GM19372 (cell line): Measurements from ENCODE around the gene AFF4.
"Not testable (repeated sequence)": the region's sequence is repeated elsewhere in the genome, so short reads cannot be mapped to it uniquely, and the experiment has no call there.

Experiments used
- ATAC-seq: cut with Tn5 transposase; IDR thresholded peaks from one replicate; pipeline ENCODE4 v1.9.1; 2021; ENCODE audit warnings: mild to moderate bottlenecking, low read depth, moderate library complexity; ENCODE audit not compliant: unreplicated experiment

Gene AFF4

GRCh38 chr5:132963171-132964104 is at the start of gene AFF4:
Gene AFF4 (minus strand): TSS chr5:132963634. CDS start chr5:132937189, 26,445 bp downstream.
- peak; percentile 92 for ATAC-seq

DNA sequence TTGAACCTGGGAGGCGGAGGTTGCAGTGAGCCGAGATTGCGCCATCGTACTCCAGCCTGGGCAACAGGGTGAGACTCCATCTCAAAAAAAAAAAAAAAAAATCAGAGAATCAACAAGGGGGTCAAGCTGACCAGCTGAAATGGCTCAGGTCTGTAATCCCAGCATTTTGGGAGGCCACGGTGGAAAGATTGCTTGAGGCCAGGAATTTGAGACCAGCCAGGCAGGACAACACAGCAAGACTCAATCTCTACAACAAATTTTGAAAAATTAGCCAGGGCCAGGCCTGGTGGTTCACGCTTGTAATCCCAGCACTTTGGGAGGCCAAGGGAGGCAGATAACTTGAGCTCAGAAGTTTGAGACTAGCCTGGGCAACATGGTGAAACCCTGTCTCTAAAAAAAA is 45.0 kb upstream of the AFF4 start:
- not testable (repeated sequence) for ATAC-seq

GRCh38 chr5:133006653-133007052 is 43.2 kb upstream of the AFF4 start:
- no peak for ATAC-seq

- no peak for ATAC-seq
These were observed 35.8 kb upstream of the AFF4 start for GRCh38 chr5:132999246-132999645.

- no peak for ATAC-seq
These were observed 35.1 kb upstream of the AFF4 start for GRCh38 chr5:132998556-132998955.

- no peak for ATAC-seq
These were observed 32.9 kb upstream of the AFF4 start for GRCh38 chr5:132996307-132996706.

DNA sequence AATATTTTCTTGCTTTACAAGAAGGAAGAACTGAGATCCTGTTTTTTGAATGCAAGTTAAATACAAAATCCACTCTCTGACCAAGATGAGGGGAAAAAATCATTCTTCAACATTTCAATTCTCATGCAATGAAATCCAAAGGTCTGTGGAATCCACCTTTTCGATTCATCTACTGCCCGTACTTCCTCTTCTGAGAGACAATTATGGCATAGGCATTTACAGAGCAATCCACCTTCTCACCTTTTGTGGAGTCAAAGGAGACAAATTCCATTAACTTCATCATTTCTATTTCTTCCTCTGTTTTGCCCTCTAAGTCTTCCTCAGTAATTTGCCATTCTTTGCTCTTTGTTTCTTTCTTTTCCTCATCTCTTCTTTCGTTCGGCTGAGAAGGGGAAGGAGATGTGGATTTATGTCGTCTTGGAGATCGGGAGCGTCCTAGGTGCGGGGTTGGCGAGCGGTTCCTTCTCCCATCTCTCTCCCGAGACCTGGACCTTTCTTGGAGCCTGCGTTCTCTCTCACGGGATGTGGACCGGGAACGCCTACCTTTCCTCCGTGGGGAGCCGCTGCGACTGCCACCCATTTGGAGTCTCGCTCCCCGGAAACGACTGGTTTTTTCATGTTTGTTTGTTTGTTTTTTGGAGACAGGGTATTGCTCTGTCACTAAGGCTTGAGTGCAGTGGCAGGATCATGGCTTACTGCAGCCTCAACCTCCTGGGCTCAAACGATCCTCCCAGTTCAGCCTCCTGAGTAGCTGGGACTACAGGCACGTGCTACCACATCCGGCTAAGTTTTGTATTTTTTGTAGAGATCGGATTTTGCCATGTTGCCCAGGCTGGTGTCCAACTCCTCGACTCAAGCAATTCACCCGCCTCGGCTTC is 24.3 kb upstream of the AFF4 start:
- no peak for ATAC-seq

- not testable (repeated sequence) for ATAC-seq
These were observed 19.5 kb upstream of the AFF4 start for GRCh38 chr5:132982971-132983370.

- ATAC-seq, result no peak
These were observed 17.9 kb upstream of the AFF4 start for GRCh38 chr5:132981288-132981687.

DNA sequence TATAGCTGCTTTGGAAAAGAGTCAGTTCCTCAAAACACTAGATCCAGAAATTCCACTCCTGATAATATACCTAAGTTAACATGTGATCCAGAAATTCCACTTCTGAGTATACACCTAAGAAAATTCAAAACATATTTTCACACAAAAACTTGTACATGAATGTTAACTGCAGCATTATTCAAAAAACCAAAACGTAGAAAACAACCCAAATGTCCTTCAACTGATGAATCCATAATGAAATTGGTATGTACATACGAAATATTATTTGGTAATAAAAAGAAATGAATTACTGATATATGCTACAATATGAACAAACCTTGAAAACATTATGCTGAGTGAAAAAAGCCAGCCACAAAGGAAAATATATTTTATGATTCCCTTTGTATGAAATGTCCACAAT is 16.5 kb upstream of the AFF4 start:
- ATAC-seq, result no peak

- no peak for ATAC-seq
These were observed 16.0 kb upstream of the AFF4 start for GRCh38 chr5:132979367-132979940.

GRCh38 chr5:132976852-132977251 is 13.4 kb upstream of the AFF4 start:
- no peak for ATAC-seq

- ATAC-seq, result not testable (repeated sequence)
These were observed 9.0 kb upstream of the AFF4 start for GRCh38 chr5:132972436-132972828.

- ATAC-seq, result no peak
These were observed 8.3 kb upstream of the AFF4 start for GRCh38 chr5:132971483-132972435.

DNA sequence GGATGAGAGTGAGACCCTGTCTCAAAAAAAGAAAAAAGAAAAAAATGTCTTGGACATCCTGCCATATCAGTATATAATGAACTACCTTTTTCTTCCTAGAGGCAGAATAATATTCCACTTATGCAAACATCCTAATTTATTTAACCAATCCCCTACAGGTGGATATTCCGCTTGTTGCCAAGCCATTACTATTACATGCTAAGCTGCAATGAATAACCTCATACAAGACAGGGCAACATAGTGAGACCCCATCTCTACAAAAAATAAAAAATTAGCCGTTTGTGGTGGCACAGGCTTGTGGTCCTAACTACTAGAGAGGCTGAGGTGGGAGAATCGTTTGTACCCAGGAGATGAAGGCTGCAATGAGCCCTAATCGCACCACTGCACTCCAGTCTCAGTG is 1.7 kb upstream of the AFF4 start:
- ATAC-seq, result no peak

DNA sequence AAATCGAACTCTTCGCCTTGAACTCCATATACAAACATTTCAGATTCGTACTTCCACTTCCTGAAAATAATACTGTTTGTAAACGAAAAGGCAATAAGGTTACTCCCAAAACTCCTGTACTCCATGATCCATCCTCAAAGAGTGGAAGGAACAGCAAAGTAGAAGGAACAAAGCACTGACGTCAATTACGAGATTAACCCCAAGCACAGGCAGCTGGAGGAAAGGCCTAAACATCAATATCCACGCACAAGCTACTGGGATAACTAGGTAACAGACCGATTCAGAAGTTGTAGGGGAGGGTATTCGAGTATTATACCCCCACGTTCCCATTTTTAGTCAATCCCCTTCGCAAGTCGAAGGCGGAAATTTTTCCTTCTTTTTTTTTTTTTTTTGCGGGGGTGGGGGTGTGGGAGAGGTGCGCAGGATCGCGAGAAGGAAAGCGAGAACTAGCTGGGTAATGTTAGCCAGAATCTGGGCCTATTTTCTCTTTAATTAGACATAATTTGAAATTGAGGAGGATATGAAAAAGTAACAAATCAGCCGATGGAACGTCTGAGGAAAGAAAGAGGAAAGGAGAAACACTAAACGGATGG is 909 bp downstream of the AFF4 start:
- no peak for ATAC-seq

DNA sequence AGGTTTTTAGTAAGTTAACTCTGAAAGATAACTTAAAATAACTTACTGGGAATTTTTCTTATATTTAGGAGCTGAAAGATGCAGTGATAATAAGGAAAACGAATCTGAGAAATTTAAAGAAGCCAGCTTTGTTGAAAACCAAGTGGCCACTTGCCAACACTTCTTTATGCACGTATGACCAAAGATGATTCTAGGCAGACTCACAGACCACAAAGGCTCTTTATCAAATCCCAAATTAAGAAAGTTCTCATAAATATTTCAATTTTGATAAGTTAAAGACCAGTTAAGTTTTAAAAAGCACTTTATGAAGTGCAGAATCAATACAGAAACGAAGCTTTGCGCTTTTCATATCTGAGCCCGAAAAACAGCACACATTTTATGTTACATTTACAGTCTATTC is 1.5 kb downstream of the AFF4 start:
- no peak for ATAC-seq

DNA sequence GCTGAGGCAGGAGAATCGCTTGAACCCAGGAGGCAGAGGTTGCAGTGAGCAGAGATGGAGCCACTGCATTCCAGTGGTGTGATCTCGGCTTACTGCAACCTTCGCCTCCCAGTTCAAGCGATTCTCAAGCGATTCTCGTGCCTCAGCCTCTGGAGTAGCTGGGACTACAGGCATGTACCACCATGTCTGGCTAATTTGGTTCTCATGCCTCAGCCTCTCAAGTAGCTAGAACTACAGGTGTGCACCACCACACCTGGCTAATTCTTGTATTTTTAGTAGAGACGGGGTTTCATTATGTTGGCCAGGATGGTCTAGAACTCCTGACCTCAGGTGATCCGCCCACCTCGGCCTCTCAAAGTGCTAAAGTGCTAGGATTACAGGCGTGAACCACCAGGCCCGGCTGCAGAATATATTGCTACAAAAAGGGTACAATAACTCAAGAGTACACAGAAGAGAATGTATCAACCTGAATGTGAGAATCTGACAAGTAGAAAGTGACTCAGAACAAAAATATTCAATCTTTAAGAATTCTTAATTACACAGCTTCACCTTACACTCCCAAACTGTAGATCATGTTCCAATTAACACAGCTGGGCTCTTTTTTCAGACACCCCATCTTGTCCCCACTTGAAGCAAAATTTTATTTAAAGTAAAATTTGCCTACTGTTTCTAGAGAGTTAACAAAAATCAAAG is 2.2 kb downstream of the AFF4 start:
- ATAC-seq, result not testable (repeated sequence)
